Body of pancreas (tissue), 4 donors: Measurements from ENCODE around the gene SGSH.

ENCODE experiments used
- POLR2A ChIP-seq, 3 donors: fragments of 450-650 bp; IDR thresholded peaks; one replicate each; pipeline ENCODE4 v1.6.1; 2016; ENCODE audit warnings: antibody characterized with exemption in 3 of 3, mild to moderate bottlenecking in 2 of 3
- TF ChIP-seq, protein P1 (sequence below), 7 experiments: fragments of 450-650 bp in 4 of 7; fragments of 200-600 bp in 3 of 7; sonication (generic) in 3 of 7; IDR thresholded peaks; one replicate each; pipeline ENCODE4 v1.5.1; 2016 to 2019; ENCODE audit warnings: antibody characterized with exemption in 7 of 7

DNA sequence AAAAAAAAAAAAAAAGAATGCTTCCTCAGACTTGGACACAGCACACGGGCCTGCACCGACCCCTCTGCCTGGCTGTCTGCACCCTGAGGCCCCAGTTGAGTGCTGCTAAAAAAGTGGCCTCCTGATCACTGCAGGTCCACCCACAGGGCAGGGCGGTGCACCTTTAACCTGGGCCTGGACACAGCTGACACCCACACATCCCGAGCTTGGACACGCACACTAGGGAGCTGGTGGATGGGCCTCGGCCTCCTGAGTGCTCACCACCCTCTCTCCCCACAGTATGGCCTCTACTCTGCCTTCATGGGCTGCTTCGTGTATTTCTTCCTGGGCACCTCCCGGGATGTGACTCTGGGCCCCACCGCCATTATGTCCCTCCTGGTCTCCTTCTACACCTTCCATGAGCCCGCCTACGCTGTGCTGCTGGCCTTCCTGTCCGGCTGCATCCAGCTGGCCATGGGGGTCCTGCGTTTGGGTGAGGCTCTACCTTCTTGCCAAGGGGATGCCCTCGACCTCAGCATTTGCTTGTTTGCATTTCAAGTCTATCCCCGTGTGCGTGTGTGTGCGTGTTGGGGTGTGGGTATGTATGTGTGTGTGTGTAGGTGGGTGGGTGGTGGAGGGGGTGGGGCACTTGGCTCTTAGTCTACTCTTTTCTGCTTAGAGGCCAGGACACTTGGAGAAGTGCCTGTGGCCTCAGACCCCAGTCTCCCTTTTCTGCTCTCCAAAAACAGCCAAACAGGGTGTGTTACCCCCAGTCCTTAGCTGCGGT lies 2.4 kb upstream of the SGSH start:
- TF ChIP-seq POLR2A (IDR thresholded peaks at IDR 0.05) = no peak
- TF ChIP-seq, protein P1, sequence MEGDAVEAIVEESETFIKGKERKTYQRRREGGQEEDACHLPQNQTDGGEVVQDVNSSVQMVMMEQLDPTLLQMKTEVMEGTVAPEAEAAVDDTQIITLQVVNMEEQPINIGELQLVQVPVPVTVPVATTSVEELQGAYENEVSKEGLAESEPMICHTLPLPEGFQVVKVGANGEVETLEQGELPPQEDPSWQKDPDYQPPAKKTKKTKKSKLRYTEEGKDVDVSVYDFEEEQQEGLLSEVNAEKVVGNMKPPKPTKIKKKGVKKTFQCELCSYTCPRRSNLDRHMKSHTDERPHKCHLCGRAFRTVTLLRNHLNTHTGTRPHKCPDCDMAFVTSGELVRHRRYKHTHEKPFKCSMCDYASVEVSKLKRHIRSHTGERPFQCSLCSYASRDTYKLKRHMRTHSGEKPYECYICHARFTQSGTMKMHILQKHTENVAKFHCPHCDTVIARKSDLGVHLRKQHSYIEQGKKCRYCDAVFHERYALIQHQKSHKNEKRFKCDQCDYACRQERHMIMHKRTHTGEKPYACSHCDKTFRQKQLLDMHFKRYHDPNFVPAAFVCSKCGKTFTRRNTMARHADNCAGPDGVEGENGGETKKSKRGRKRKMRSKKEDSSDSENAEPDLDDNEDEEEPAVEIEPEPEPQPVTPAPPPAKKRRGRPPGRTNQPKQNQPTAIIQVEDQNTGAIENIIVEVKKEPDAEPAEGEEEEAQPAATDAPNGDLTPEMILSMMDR (IDR thresholded peaks at IDR 0.05) = no peak
